Measurements from ENCODE around the gene PRAME. TPM values are rescaled to one million over a fixed set of nuclear protein-coding genes. Genes with fewer than 3 reads are reported as not detected.

The PRAME gene
- total and polyA plus RNA-seq, 2 donors (not counting 3 experiments of a cell fraction or from before 2014, with no cell fraction given), result 0.07 TPM; not detected in 1

- H3K4me2 ChIP-seq (ENCODE audit: insufficient read depth, low read length), result no peak overlapping the region
- intact Hi-C loops (cut with micrococcal nuclease), result no loop called here
- ChIA-PET CTCF (interaction anchor here (1.0 kb wide), 1 partner anchor 11 kb away, joined by 3 read pairs; the partner anchor contains the start of gene PRAME), POLR2A (no interaction called here)
- no peaks in the 10 kb centered on the region for H3K9me1 ChIP-seq (replicated peaks; ENCODE audit: control insufficient read depth, extremely low read depth, insufficient read depth, low read length)
- H2AFZ ChIP-seq (ENCODE audit: low read depth, low read length), result no peak overlapping the region
- no peaks in the 10 kb centered on the region for H3K4me1 ChIP-seq (ENCODE audit: control insufficient read depth, extremely low read depth, insufficient read depth, low read length)
- no peak overlapping the region for H3K4me3 ChIP-seq (replicated peaks in 1 of 3; ENCODE audit: insufficient read depth in 1 of 3, low read depth in 1 of 3, low read length in 3 of 3)
- dilution Hi-C loops (cut with MboI; ENCODE audit: extremely low pct_ligation_motif_present, low sequenced_read_pairs), result no loop called here
- BruUV-seq (replicated peaks), result no TSS peak
- no peaks in the 10 kb centered on the region for H3K79me2 ChIP-seq (ENCODE audit: control insufficient read depth, insufficient read depth, low read length)
- no peaks in the 10 kb centered on the region for H3K36me3 ChIP-seq (ENCODE audit: control insufficient read depth in 2 of 2, extremely low read depth in 1 of 2, insufficient read depth in 2 of 2, low read length in 2 of 2)
- FAIRE-seq (no peak), DNase-seq (ENCODE audit: low read depth, low spot score) (no peak)
- no peak for TF ChIP-seq POLR2A (IDR thresholded peaks at IDR 0.05; ENCODE audit: low read depth, low read length)
- no peak for TF ChIP-seq EZH2 (IDR thresholded peaks at IDR 0.05; ENCODE audit: borderline replicate concordance, low read depth, low read length, severe bottlenecking)
- TF ChIP-seq GATA2 (IDR thresholded peaks at IDR 0.05; ENCODE audit: insufficient read depth, insufficient read length, low read depth, low read length), result no peak
- no peak for TF ChIP-seq POLR2AphosphoS5 (IDR thresholded peaks at IDR 0.05; ENCODE audit: insufficient read depth, low read depth, low read length)
- no peak for TF ChIP-seq MAX (IDR thresholded peaks at IDR 0.05; ENCODE audit: insufficient read depth, insufficient read length)
- no peak for TF ChIP-seq JUN (IDR thresholded peaks at IDR 0.05; ENCODE audit: borderline replicate concordance, insufficient read depth, insufficient read length, low read depth)
- TF ChIP-seq MYC (IDR thresholded peaks at IDR 0.05; ENCODE audit: low read depth, low read length), result no peak
- no peak for TF ChIP-seq CTCF (IDR thresholded peaks at IDR 0.05; ENCODE audit: extremely low read depth in 1 of 2, insufficient read depth in 1 of 2, low read depth in 1 of 2, low read length in 2 of 2)
- TF ChIP-seq FOS (IDR thresholded peaks at IDR 0.05; ENCODE audit: borderline replicate concordance, insufficient read depth, low read length), result no peak
- no peak overlapping the region for H3K9ac ChIP-seq (replicated peaks; ENCODE audit: extremely low read depth, insufficient read depth, low read length)
- H3K27ac ChIP-seq (ENCODE audit: insufficient read depth, low read depth, low read length), result no peak overlapping the region
- no peaks in the 10 kb centered on the region for H3K9me3 ChIP-seq (replicated peaks; ENCODE audit: control insufficient read depth, insufficient read depth, low read length)
- H3K27me3 ChIP-seq (ENCODE audit: control insufficient read depth in 2 of 2, insufficient read depth in 2 of 2, low read length in 2 of 2), result peaks cover 2 to 9% of the 10 kb centered on the region in 2 experiments
- no peaks in the 10 kb centered on the region for H4K20me1 ChIP-seq (replicated peaks; ENCODE audit: control insufficient read depth, extremely low read depth, insufficient read depth, low read length)
Measured at GRCh38 chr22:22547692-22548300, 11.3 kb downstream of the PRAME start.

Measured in endothelial cell of umbilical vein (primary cell).